Measurements from ENCODE around the gene TAF3. TPM values are rescaled to one million over a fixed set of nuclear protein-coding genes. Genes with fewer than 3 reads are reported as not detected.

TAF3 gene
- total RNA-seq, 1 experiment from 2014 or later = 5.5 TPM

DNA sequence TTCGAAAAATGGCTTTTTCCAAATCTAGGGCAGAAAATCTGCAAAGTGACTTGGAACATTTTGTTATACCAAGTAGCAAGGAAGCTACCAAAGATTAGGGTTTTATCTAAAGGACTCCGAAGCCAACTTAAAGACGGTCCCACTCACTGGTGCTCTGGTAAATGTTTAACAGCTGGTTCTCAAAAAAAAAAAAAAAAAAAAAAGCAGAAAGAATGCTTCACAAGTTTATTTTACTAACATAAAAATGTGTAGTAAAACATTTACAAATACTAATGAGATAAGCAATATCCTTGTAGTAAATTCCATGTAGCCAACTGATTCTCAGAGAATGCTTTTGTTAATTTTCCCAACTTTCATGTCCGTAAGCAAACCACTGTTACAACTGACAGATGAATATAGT, 38.4 kb downstream of the TAF3 start:
- TF ChIP-seq, protein P1, sequence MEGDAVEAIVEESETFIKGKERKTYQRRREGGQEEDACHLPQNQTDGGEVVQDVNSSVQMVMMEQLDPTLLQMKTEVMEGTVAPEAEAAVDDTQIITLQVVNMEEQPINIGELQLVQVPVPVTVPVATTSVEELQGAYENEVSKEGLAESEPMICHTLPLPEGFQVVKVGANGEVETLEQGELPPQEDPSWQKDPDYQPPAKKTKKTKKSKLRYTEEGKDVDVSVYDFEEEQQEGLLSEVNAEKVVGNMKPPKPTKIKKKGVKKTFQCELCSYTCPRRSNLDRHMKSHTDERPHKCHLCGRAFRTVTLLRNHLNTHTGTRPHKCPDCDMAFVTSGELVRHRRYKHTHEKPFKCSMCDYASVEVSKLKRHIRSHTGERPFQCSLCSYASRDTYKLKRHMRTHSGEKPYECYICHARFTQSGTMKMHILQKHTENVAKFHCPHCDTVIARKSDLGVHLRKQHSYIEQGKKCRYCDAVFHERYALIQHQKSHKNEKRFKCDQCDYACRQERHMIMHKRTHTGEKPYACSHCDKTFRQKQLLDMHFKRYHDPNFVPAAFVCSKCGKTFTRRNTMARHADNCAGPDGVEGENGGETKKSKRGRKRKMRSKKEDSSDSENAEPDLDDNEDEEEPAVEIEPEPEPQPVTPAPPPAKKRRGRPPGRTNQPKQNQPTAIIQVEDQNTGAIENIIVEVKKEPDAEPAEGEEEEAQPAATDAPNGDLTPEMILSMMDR (IDR thresholded peaks at IDR 0.05) = no peak
- TF ChIP-seq POLR2AphosphoS5 (IDR thresholded peaks at IDR 0.05; ENCODE audit: low read depth, low read length) = no peak
- TF ChIP-seq, protein P2, sequence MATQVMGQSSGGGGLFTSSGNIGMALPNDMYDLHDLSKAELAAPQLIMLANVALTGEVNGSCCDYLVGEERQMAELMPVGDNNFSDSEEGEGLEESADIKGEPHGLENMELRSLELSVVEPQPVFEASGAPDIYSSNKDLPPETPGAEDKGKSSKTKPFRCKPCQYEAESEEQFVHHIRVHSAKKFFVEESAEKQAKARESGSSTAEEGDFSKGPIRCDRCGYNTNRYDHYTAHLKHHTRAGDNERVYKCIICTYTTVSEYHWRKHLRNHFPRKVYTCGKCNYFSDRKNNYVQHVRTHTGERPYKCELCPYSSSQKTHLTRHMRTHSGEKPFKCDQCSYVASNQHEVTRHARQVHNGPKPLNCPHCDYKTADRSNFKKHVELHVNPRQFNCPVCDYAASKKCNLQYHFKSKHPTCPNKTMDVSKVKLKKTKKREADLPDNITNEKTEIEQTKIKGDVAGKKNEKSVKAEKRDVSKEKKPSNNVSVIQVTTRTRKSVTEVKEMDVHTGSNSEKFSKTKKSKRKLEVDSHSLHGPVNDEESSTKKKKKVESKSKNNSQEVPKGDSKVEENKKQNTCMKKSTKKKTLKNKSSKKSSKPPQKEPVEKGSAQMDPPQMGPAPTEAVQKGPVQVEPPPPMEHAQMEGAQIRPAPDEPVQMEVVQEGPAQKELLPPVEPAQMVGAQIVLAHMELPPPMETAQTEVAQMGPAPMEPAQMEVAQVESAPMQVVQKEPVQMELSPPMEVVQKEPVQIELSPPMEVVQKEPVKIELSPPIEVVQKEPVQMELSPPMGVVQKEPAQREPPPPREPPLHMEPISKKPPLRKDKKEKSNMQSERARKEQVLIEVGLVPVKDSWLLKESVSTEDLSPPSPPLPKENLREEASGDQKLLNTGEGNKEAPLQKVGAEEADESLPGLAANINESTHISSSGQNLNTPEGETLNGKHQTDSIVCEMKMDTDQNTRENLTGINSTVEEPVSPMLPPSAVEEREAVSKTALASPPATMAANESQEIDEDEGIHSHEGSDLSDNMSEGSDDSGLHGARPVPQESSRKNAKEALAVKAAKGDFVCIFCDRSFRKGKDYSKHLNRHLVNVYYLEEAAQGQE (IDR thresholded peaks at IDR 0.05; ENCODE audit: insufficient read depth in 1 of 2, low read depth in 2 of 2, low read length in 1 of 2) = no peak
- no peak for TF ChIP-seq TCF7L2 (IDR thresholded peaks at IDR 0.05; ENCODE audit: low read depth, low read length)
- TF ChIP-seq SIN3A (IDR thresholded peaks at IDR 0.05; ENCODE audit: borderline replicate concordance, insufficient read depth, low read depth, low read length) = no peak
- no peak overlapping the region for H3K4me3 ChIP-seq (ENCODE audit: low read depth in 2 of 2, low read length in 2 of 2)
- CTCF ChIA-PET = no interaction called here

GRCh38 chr10:7857262-7857661, 39.0 kb downstream of the TAF3 start:
- intact Hi-C loops (cut with micrococcal nuclease; ENCODE audit: unreplicated experiment) (no loop called here), in situ Hi-C loops (cut with HindIII; ENCODE audit: low pct_unique_long_range_greater_than_20kb, low sequenced_read_pairs) (no loop called here)
- no peaks in the 10 kb centered on the region for H3K27me3 ChIP-seq (ENCODE audit: control insufficient read depth, insufficient read depth, low read length)
- ChIA-PET POLR2A (no interaction called here), CTCF (interaction anchor here (0.6 kb wide), 1 partner anchor 215 kb away, joined by 10 read pairs; no protein-coding TSS in a partner anchor)
- H3K27ac ChIP-seq (ENCODE audit: low read length) = no peak overlapping the region; the same call in 1 of the 2 replicates
- H3K9me3 ChIP-seq (ENCODE audit: control insufficient read depth, insufficient read depth, low read depth, low read length) = peaks cover 8% of the 10 kb centered on the region; the same call in 1 of the 2 replicates
- H3K4me1 ChIP-seq (ENCODE audit: control insufficient read depth, insufficient read depth, low read length) = no peaks in the 10 kb centered on the region
- ATAC-seq (no peak), DNase-seq (ENCODE audit: low read depth, low spot score) (no peak)
- TF ChIP-seq TCF7L2 (IDR thresholded peaks at IDR 0.05; ENCODE audit: low read depth, low read length) (no peak), POLR2AphosphoS5 (IDR thresholded peaks at IDR 0.05; ENCODE audit: low read depth, low read length) (no peak)
- TF ChIP-seq, protein P2 (IDR thresholded peaks at IDR 0.05; ENCODE audit: insufficient read depth in 1 of 2, low read depth in 2 of 2, low read length in 1 of 2) = no peak
- TF ChIP-seq, protein P1 (IDR thresholded peaks at IDR 0.05) = no peak
- no peak overlapping the region for H3K4me3 ChIP-seq (ENCODE audit: low read depth in 2 of 2, low read length in 2 of 2)
- H3K36me3 ChIP-seq (ENCODE audit: control insufficient read depth, insufficient read depth, low read length) = no peaks in the 10 kb centered on the region
- BruUV-seq (replicated peaks) = no TSS peak

More for the DNA sequence above, 38.4 kb downstream of the TAF3 start:
- Histone ChIP-seq H3K27me3 (ENCODE audit: control insufficient read depth, insufficient read depth, low read length) (no peaks in the 10 kb centered on the region), H3K4me1 (ENCODE audit: control insufficient read depth, insufficient read depth, low read length) (no peaks in the 10 kb centered on the region), H3K9me3 (ENCODE audit: control insufficient read depth, insufficient read depth, low read depth, low read length) (peaks cover 2% of the 10 kb centered on the region; the same call in 1 of the 2 replicates), H3K27ac (ENCODE audit: low read length) (no peak overlapping the region), H3K36me3 (ENCODE audit: control insufficient read depth, insufficient read depth, low read length) (no peaks in the 10 kb centered on the region)
- DNase-seq (ENCODE audit: low read depth, low spot score) (no peak), ATAC-seq (no peak)
- no TSS peak for BruUV-seq (replicated peaks)
- POLR2A ChIA-PET = interaction anchor here (0.7 kb wide), 1 partner anchor 751 kb away, joined by 15 read pairs; no protein-coding TSS in a partner anchor
- intact Hi-C loops (cut with micrococcal nuclease; ENCODE audit: unreplicated experiment) = no loop called here
- in situ Hi-C loops (cut with HindIII; ENCODE audit: low pct_unique_long_range_greater_than_20kb, low sequenced_read_pairs) = no loop called here

Data from Panc1 (cell line).